ENCODE measurements around the gene GNAT2.

Gene GNAT2

DNA sequence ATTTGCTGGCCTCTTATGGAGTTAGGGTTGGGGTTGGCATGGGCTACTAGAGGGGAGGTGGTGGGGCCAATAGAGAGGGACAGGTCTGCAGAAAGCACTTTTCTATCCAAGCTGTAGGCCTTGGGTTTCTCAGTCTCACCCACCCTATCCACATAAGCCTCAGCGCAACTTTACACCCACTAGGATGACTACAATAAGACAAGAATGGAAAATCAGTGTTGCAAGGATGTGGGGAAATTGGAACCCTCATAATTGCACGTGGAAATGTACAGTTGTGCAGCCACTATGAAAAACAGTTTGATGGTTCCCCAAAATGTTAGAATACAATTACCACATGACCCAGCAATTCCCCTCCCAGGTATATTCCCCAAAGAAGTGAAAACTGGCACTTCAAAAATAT lies 22.4 kb upstream of the GNAT2 start:
- no peak for DNase-seq (ENCODE audit: low read depth)

DNA sequence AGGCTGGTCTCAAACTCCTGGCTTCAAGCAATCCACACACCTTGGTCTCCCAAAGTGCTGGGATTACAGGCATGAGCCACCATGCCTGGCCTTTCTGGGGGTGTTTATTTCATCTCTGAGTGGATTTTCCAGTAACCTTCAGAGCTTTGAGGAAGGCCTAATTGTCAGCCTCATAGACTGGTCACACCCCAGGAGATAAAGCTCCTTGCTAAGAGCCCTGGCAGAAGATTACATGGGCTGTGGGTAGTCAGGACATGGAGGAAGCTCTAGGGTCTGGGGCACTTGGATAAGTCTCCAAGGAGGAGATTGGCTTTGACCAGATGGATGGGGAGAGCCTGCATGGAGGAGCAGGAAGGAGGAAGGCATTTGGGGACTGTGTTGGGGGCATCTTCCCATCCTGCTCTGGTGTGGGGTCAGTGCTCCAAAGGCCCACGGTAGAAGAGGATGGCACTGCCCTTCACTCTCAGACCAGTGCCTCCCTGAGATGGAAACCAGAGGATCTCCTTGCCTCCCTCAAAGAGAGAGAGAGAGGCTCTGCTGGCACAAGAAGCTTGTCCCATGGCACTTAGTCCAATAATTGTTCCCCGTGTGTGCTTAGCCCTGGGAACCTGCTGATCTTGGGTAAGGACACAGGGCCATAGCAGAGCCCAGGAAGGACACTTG lies 21.8 kb upstream of the GNAT2 start:
- DNase-seq (ENCODE audit: low read depth): no peak

DNA sequence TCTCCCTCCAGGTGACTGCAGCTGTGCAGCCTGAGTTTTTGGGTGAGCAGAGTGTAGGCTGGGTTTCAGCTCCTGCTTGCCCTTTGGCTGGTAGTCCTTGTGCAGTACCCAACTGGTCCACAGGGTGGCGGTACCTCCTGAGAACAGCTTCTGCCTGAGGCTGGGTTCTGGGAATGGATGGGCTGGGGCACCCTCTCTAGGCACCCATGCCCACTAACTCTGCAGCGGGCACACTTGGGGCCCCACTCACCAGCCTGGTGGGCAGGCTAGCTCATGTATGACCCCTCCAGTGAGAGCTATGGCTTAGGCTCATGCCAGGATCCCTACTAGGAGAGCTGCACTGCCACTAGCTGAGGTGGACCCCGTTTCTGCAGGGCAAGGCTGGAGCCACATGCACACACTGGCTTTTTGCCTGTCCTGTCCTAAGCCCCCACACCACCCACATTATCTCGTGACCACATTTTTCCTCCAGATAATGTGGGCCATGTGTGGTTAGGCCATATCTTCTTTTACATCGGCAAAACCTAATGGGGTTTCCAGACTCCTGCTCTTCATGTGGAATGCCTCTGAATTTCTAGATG lies 21.0 kb upstream of the GNAT2 start:
- DNase-seq (ENCODE audit: low read depth): peak; percentile 70

DNA sequence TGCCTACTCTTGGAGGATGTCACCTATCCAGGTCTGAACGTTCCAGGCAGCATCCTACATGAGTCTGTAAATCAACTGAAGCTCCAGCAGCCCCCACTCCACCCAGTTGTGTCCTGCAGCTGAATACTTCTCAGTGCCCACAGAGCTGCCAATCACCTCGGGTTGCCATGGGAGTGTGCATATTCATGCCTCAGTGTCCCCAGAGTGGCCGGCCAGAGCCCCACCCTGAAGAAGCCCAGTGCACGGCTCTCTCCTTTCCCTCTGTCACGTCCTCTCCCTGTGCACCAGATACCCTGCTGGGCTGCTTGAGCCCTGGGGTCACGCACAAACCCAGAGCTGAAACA lies 20.4 kb upstream of the GNAT2 start:
- no peak for DNase-seq (ENCODE audit: low read depth)

DNA sequence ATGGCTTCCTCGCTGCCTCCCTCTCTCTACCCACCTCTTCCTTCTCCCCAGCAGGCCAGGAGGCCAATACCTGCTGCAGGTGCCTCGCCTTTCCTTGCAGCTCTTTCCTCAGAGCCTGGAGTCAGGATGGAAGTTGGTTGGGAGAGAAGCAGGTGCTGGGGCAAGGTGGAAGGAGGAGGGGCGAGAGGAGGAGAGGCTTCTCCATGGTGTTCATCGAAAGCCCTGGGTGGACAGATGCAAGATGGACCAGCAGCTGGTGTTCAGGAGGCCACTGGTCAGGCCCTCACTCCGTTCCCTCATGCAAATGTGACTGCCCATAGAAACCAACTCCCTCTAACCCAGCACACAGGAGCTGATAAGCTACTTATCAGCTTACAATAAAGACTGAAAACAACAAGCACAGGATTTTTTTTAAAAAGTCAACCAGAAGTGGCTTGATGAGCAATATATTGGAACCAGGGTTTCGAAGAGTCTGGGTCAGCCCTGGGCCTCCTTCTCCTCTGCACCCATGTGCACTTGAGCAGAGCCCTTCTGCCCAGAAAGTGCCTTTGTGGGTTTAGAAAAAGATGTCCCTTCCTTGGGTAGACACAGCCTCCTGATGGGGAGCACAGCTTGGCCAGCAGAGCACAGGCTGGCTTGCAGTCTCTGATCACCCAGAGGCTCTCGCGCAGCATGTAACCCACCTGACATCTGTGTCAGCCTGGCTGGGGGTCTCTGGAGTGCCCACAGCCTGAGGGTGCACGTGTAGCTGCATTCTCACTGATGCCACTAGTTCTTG lies 19.8 kb upstream of the GNAT2 start:
- no peak for DNase-seq (ENCODE audit: low read depth)

DNA sequence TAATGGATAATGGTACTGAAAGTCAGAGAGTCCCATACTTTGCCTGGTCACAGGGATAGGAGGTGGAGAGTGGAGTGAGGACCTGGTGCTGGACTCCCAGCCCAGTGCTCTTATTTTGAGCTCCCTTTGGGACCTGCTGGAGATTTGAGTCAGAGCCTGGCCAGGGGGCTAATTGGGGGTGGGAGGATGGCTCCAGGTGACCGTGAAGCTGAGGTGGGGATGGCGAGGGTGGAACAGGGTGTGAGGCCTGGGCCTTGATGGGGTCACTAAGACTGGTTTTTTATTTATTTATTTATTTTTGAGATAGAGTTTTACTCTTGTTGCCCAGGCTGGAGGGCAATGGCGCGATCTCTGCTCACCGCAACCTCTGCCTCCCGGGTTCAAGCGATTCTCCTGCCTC lies 18.0 kb upstream of the GNAT2 start:
- no peak for DNase-seq (ENCODE audit: low read depth)

DNA sequence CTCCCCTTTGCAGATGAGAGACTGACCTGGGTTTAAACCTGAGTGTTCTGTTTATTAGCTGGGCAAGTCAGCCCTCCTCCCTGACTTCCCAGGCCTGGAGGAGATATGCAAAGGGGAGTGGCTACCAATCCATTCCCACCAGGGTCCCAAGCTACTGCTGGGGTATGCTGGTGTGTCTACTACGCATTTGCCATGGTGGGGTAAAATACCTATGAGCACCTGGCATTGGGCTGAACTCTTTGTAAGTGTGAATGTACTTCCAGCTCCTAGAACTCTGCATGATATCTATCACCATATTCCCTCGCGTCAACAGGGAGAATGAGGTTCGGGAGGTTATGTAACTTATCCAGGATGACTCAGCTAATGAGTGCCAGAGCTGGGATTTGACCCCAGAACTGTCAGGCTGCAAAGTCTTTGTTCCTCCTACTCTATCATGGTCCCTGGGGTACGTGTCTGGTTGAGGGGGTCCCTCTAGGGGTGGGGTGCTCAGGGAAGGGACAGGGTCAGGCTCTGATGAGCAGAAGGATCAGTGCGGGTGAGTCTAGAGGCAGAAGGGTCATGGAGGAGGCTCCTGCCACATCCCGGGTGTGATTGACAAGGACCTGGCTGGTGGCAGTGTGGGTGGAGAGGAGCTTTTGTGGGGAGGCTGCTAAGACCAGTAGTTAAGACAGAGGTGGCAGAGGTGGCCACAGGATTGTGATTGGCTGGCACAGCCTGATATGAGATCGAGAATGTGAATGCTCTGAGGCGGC lies 17.0 kb upstream of the GNAT2 start:
- peak; percentile 70 for DNase-seq (ENCODE audit: low read depth)

DNA sequence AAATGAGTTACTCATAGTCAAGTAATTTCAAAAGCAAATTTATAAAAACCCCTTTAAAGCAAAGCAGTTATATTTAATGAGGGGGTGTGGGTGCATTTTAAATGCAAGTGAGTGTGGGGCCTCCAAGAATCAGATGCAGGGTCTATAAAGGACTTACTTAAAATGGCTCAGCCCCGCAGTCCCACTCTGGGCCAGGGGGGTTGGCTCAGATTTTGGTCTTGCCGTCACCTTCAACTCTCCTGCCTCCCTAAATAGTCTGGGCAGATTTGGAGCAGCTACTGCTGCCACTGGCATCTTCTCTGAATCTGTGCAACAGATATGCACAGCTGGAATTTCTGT lies 16.4 kb upstream of the GNAT2 start:
- DNase-seq (ENCODE audit: low read depth): no peak

DNA sequence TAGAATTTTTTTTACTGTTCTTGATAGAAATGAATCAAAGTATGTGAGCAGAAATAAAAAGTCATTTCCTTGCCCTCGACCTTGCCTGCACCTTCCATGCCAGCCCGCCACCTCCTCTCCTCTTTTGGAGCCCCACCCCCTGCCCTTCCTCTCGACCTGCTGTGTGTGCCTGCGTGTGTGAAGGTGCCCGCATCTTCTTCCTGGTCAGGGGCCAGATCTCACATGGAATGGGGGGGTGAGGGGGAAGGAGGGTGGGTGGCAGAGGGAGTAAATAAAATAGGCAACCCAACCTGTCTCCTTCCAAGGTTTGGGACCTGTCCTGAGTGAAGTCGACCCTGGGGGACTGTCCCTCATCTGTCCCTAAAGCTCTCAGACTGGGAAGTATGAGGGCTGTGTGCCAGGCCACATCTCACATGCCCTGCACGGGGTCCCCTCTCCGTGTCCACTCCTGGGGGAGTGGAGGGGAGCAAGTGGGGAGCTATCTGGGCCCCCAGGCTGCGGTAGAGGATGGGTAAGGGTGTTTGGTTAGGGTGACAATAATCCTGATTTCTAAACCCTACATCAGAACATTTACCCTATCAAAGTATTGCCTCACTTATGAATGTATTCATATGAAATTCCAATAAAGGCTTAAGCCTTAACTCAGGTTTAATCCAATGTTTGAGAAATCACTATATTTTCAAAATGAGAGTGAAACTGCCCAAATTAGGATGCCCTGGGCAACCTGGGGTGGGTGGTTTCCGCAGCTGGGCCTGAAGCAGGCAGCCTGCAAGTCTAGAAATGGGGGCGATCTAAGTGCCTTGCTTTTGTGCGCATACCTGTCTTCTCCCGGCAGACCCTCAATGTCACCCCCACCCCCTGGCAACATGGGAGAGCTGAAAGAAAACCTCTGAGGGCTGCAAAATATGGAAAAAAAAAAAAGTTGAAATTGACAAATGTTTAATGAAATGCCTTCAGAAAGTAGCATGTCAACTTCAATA lies 15.6 kb upstream of the GNAT2 start:
- no peak for DNase-seq (ENCODE audit: low read depth)

DNA sequence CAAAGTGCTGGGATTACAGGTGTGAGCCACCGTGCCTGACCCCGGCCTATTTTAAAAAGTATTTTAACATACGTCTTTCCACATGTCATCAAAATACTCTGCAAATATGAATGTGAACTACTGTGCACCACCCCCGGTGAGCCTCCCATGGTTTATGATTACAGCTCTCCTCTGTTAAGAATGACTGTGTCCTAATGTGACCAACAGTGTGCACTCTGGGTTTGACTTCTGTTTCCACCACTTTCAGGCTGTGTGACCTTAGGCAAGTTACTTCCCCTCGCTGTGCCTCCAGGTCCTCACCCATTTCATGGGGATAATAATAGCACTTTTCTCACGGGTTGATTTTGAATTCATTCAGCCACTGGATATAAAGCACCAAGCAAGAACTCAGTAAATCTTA lies 14.9 kb upstream of the GNAT2 start:
- DNase-seq (ENCODE audit: low read depth): no peak

DNA sequence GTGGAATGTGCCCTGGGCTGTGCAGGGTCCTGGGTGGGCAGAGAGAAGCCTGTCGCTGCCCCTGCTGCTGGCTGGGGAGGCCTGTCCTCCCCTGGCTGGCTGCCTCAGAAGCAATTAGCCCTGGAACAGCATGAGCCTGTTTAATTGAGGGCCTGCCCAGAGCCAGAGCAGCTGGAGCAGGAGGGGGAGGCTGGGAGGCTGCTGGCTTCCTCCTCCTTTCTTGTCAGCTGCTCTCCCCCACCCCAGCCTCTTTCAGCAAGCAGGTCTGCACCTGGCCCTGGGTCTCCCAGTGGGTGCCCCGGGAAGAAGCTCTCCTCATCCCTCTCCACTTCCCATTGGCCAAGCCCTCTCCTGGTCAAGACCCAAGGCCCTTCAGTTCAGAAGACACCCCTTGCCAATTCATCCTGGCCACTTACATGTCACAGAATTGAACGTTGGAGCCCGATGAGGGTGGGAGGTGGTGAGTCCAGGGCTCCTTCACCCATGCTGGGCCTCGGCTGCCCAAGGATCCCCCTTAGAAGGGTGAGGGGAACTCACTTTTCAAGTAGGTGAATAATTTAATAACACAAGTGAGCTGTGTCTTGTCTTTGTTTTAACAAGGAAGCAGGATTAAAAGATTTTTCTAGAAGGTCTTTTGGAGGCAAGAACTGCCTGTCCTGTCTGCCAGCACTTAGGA lies 13.4 kb upstream of the GNAT2 start:
- no peak for DNase-seq (ENCODE audit: low read depth)

DNA sequence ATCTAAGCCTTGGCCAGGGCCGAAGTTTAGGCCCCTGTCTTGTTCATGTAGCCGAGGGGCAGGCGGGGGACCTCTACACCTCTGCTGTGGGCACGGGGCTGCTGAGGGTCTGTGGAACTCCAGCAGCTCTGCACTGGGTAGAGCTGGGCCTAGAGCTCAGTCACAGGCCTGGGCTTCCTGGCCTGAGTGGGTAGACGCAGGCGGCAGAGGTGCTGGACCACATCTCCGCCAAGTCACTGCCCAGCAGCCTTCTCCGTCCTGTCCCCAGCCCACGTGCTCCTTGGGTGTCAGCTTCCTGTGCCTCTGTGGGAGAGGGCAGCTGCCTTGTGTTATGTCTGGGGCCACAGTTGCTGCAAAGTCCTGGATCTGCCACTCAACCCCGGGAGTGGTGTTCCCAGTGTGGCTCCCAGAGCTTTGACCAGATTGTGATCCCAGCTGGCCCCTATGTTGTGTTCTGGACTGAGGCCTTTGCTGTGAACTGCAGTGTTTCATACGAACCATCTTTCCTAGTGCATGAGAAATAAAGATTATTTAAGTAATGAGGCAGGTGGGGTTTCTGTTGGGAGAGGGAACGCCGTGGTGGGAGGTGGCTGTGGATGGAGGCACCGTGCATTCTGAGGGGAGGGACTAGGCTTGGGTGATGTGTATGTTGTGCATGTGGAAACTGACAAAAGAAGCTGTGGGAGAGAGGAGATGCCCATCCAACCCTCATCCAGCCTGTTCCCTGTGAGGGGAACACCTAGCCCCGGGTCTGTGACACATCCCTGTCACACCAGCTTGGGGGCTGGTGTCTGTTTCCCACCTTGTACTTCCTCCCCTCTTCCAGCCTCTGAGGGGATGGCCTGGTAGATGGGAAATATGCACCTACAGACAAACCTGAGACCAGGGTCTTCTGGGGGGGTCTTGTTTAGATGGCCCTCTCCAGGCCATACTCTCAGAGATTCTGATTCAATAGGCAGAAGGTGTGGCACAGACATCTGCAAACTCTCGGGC lies 12.4 kb upstream of the GNAT2 start:
- no peak for DNase-seq (ENCODE audit: low read depth)

DNA sequence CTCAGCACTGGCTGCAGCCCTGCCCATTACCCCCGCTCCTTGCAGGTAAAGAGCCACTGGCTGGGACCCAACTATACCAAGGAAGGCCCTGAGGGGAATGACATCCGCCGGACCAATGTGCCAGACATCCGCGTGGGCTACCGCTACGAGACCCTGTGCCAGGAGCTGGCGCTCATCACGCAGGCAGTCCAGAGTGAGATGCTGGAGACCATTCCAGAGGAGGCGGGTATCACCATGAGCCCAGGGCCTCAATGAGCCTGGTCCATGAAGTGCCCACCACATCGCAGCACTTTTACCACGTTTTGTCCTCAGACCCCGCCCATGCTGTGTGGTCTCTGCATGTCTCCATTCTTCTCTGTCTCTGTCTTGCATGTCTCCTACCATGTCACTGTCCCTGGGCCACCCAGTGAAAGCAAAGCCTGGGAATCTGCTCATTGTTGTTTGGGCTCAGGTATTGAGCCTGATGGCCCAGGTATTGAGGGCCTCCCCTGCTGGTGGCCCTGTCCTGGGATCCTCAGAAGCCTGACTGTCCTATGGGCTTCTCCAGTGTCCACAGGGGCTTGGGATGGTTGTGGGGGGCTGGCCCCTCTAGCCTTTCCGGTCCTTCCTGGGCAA lies 11.6 kb upstream of the GNAT2 start:
- no peak for DNase-seq (ENCODE audit: low read depth)

DNA sequence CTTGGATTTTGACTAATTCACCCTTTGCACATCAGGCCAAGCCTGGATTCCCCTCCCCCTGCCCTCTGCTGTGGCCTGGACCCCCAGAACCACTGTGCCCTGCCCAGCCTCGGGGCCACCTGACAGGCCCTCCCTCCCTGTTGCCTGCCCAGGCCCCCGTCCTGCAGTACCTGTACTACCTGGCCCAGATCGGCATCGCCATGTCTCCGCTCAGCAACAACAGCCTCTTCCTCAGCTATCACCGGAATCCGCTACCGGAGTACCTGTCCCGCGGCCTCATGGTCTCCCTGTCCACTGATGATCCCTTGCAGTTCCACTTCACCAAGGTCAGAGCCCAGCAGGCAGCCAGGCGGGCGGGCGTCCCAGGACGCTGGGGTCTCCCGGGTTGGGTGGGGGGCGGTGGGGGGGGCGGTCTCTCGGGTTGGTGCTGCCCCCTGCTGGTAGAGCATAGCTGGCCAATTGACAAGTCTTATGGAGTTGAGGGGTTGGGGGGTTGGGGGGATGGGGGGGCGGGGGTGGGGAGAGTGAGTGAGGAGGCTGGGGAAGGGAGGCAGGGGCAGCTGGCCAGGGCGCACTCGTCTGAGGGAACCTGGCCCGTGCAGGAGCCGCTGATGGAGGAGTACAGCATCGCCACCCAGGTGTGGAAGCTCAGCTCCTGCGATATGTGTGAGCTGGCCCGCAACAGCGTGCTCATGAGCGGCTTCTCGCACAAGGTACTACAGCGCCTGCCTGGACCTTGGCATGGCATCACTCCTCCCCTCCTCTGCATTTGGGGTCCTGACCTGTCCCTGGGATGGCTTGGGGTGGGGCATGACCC lies 10.9 kb upstream of the GNAT2 start:
- no peak for DNase-seq (ENCODE audit: low read depth)

DNA sequence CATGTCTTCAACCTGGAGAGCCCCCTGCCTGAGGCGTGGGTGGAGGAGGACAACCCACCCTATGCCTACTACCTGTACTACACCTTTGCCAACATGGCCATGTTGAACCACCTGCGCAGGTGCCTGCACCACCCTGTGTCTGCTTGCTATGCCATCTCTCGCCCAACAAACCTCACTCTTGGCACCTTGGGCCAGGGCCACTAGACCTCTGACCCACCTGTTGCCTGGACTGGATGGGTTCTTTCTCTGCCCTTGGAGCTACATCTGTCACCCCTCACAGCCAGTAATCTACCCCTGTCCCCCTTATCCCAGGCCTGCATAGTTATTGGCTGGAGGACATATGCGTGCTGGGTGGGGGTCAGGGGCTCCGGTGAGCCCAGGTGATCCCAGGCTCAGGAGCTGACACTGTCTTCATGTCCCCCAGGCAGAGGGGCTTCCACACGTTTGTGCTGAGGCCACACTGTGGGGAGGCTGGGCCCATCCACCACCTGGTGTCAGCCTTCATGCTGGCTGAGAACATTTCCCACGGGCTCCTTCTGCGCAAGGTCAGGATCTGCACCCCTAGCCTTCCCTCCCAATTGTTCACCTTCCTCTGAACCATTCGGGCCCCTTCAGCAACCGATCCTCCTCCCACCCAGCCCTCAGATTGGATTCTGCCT lies 10.1 kb upstream of the GNAT2 start:
- no peak for DNase-seq (ENCODE audit: low read depth)

DNA sequence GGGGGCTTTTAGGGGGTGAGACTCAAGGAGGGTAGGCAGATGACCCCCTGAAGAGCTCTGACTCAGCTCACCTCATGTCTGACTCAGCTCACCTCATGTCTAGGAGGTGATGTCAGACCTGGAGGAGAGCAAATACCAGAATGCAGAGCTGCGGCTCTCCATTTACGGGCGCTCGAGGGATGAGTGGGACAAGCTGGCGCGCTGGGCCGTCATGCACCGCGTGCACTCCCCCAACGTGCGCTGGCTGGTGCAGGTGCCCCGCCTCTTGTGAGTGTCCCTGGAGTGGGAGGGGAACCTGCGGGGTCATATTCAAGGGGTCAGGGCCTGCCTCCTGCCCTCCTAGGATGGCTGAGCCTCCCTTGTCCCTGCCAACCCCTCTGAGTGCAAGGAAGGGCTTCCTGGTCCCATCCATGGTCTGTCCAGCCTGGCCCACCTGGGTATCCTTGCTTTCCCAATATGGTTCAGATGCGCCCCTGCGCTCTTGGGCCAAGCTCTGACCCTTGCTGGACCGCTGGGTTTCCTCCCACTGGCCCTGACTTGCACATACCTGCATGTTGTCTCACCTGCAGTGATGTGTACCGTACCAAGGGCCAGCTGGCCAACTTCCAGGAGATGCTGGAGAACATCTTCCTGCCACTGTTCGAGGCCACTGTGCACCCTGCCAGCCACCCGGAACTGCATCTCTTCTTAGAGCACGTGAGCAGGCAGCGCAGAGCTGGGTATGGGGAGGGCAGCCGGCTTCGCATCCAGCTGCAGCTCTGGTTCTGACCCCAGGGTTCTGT lies 9.3 kb upstream of the GNAT2 start:
- DNase-seq (ENCODE audit: low read depth): peak; percentile 81

DNA sequence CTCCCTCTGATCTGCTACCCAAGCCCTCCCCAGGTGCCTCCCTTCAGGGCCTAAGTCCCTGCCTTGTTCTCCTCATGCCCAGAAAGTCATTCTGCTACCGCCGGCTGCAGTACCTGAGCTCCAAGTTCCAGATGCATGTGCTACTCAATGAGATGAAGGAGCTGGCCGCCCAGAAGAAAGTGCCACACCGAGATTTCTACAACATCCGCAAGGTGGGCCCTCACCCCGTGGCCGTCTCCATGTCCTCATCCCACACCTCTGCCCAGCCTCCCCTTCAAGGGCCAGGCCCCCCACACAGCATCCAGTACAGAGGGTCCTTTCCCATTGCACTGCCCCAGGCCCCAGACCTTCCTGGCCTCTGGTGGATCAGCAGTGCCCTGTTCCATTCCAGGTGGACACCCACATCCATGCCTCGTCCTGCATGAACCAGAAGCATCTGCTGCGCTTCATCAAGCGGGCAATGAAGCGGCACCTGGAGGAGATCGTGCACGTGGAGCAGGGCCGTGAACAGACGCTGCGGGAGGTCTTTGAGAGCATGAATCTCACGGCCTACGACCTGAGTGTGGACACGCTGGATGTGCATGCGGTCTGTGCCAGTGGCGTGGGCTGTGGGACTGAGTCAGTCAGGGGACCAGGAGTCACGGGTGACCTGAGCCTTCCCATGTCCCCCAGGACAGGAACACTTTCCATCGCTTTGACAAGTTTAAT lies 8.4 kb upstream of the GNAT2 start:
- DNase-seq (ENCODE audit: low read depth): no peak
